Measurements from ENCODE around the gene RNASE12.

DNA sequence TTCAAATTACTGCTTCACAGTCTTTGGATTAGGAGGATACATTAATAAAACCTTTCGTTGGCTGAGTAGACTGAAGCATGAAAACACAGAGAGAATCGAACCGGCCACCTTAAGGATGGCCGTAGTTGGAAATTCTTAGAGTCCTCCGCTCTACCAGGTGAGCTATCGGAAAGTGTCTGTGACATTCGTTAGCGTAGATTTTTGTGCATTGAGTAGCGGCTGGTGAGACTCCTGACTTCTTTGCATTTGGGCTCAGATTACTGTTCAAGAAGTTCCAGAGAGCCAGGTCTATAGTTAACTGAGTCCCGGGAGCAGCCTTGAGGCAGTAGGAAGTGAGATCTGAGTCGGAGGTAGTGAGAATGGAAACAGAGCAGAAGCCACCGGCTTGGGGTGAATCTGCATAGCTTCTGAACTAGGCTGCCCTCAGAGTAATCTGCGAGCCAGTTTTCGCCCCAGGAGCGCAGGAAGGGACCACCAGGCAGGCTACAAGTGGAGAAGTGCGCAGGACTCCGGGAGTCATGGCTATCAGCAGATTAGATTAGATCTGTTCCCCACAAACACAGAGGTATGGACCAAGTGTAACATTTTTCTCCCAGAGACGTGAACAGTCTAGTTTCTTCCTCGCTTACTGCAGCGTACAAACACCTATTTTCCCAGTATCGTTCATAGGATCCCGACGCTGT is 39.3 kb upstream of the RNASE12 start:
- TF ChIP-seq POLR2AphosphoS5 (IDR thresholded peaks at IDR 0.05) (no peak), POLR2A (IDR thresholded peaks at IDR 0.05) (no peak), EP300 (IDR thresholded peaks at IDR 0.05) (no peak)
- TF ChIP-seq, protein P1, sequence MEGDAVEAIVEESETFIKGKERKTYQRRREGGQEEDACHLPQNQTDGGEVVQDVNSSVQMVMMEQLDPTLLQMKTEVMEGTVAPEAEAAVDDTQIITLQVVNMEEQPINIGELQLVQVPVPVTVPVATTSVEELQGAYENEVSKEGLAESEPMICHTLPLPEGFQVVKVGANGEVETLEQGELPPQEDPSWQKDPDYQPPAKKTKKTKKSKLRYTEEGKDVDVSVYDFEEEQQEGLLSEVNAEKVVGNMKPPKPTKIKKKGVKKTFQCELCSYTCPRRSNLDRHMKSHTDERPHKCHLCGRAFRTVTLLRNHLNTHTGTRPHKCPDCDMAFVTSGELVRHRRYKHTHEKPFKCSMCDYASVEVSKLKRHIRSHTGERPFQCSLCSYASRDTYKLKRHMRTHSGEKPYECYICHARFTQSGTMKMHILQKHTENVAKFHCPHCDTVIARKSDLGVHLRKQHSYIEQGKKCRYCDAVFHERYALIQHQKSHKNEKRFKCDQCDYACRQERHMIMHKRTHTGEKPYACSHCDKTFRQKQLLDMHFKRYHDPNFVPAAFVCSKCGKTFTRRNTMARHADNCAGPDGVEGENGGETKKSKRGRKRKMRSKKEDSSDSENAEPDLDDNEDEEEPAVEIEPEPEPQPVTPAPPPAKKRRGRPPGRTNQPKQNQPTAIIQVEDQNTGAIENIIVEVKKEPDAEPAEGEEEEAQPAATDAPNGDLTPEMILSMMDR (IDR thresholded peaks at IDR 0.05), result no peak

Data from gastroesophageal sphincter (tissue), 3 donors.